Measurements from ENCODE around the gene INSC.

INSC gene

GRCh38 chr11:15189641-15190365 lies 75.1 kb downstream of the INSC start:
- no peak for DNase-seq (ENCODE audit: low read depth)

GRCh38 chr11:15190611-15191010 lies 75.9 kb downstream of the INSC start:
- no peak for DNase-seq (ENCODE audit: low read depth)

GRCh38 chr11:15192005-15192556 lies 77.4 kb downstream of the INSC start:
- no peak for DNase-seq (ENCODE audit: low read depth)

- DNase-seq (ENCODE audit: low read depth): no peak
Measured at GRCh38 chr11:15194671-15195415, 80.1 kb downstream of the INSC start.

- DNase-seq (ENCODE audit: low read depth): no peak
Measured at GRCh38 chr11:15195454-15196200, 80.9 kb downstream of the INSC start.

GRCh38 chr11:15196704-15197103 lies 82.0 kb downstream of the INSC start:
- no peak for DNase-seq (ENCODE audit: low read depth)

- no peak for DNase-seq (ENCODE audit: low read depth)
Measured at GRCh38 chr11:15197696-15198095, 83.0 kb downstream of the INSC start.

- DNase-seq (ENCODE audit: low read depth): no peak
Measured at GRCh38 chr11:15198284-15198683, 83.6 kb downstream of the INSC start.

- no peak for DNase-seq (ENCODE audit: low read depth)
Measured at GRCh38 chr11:15199693-15200092, 85.0 kb downstream of the INSC start.

GRCh38 chr11:15200696-15201095 lies 86.0 kb downstream of the INSC start:
- DNase-seq (ENCODE audit: low read depth): no peak

GRCh38 chr11:15201586-15201985 lies 86.9 kb downstream of the INSC start:
- no peak for DNase-seq (ENCODE audit: low read depth)

- DNase-seq (ENCODE audit: low read depth): no peak
Measured at GRCh38 chr11:15202626-15203025, 87.9 kb downstream of the INSC start.

GRCh38 chr11:15204711-15205110 lies 90.0 kb downstream of the INSC start:
- no peak for DNase-seq (ENCODE audit: low read depth)

- DNase-seq (ENCODE audit: low read depth): no peak
Measured at GRCh38 chr11:15206791-15207190, 92.1 kb downstream of the INSC start.

- DNase-seq (ENCODE audit: low read depth): peak; percentile 16
Measured at GRCh38 chr11:15208378-15209222, 93.9 kb downstream of the INSC start.

- DNase-seq (ENCODE audit: low read depth): no peak
Measured at GRCh38 chr11:15212876-15213275, 98.2 kb downstream of the INSC start.

- no peak for DNase-seq (ENCODE audit: low read depth)
Measured at GRCh38 chr11:15213471-15214231, 98.9 kb downstream of the INSC start.

GRCh38 chr11:15215005-15215404 lies 100.3 kb downstream of the INSC start:
- DNase-seq (ENCODE audit: low read depth): no peak

- no peak for DNase-seq (ENCODE audit: low read depth)
Measured at GRCh38 chr11:15216678-15217077, 102.0 kb downstream of the INSC start.

- DNase-seq (ENCODE audit: low read depth): no peak
Measured at GRCh38 chr11:15217416-15217815, 102.7 kb downstream of the INSC start.

GRCh38 chr11:15222777-15223176 lies 108.1 kb downstream of the INSC start:
- DNase-seq (ENCODE audit: low read depth): no peak

All from T-helper 22 cell (primary cell).